ENCODE measurements around the gene YIPF4. TPM values are rescaled to one million over a fixed set of nuclear protein-coding genes. Genes with fewer than 3 reads are reported as not detected.
"Not testable (repeated sequence)": the region's sequence is repeated elsewhere in the genome, so short reads cannot be mapped to it uniquely, and the experiment has no call there.

Gene YIPF4
- total RNA-seq: 16.0 and 17.3 TPM in 2 replicates

DNA sequence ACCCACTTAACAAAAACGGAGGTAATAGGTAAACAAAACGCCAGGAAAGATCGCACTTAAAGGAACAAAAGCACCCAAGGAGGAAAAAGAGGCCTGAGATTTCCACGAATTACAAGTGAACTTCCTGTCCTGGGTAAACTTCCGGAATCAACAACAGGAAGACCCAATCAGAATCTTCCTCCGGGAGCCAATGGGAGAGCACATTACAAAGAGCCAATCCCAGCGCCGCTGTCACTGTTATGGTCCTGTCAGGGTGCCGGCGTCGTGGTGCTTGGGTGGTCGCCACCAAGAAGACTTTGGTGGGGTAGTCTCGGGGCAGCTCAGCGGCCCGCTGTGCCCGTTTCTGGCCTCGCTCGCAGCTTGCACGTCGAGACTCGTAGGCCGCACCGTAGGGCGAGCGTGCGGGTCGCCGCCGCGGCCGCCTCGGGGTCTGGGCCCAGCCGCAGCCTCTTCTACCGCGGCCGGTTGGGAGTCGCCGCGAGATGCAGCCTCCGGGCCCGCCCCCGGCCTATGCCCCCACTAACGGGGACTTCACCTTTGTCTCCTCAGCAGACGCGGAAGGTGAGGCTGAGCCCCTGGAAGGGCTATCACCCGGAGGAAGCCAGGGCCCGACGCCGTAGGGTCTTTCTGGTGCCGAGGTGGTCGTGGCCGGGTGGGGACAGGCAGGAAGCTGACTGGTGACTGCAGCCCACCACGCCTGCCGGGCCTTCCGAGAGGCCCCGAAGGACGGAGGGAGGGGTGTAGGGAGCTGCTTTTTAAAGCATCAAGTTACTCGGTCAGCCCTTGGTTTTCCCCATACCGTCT is at the start of gene YIPF4:
YIPF4 (plus strand) TSS at position 231 of the 804 bp plus-strand sequence; CDS start at position 483, 252 bp downstream.
- peak; percentile 76 for DNase-seq (ENCODE audit: extremely low read depth, low read depth, low spot score)

DNA sequence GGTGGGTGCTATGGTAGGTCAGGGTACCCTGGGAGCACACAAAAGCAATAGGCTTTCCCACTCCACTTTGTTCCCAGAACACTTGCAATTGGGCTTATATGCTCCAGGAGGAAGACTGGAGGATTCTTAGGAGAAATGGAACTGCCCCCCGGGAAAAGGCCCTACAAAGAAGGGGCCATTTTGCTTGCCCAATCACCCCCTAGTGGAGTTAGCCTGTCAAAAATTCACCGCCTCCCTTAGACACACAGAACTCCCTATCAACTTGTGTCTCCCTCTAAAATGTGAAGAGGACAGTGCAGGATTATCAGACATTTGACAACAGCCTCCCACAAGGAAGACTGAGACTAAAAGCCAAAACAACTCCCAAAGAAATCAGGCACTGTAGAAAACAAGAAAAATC is 49.5 kb upstream of the YIPF4 start:
- no peak for DNase-seq (ENCODE audit: extremely low read depth, low read depth, low spot score)

DNA sequence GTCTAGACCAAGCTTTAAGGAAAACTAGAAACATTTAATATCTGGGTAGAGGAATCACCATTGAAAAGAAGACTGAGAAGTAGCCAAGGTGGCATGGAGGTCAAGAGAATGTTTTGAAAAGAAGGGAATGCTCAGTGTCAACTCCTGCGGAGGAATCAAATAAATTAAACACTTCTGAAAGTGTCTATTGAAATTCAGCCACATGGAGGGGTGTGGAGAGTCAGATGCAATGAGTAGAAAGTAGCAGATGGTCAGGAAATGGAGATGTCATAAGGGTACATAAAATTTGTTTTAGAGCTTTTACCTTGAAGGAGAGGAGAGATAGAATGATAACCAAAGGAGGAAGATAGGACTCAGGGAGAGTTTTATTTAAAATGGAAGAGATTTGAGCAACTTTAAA is 48.1 kb upstream of the YIPF4 start:
- DNase-seq (ENCODE audit: extremely low read depth, low read depth, low spot score): no peak

DNA sequence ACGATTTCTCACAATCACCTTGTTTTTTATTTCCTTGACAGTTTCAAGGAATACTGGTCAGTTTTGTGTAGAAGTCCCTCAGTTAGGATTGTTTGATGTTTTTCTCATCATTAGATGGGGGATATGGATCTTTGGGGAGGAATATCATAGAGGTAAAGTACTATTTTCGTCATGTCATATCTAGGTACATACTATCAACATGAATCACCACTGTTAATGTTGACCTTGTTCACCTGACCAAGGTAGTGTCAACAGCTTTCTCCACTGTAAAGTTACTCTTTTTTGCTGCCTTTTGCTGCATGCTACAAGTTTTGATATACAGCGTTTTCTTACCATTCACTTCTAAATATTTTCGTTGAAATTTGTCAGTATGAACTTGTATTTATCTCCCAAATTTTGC is 45.7 kb upstream of the YIPF4 start:
- DNase-seq (ENCODE audit: extremely low read depth, low read depth, low spot score): no peak

DNA sequence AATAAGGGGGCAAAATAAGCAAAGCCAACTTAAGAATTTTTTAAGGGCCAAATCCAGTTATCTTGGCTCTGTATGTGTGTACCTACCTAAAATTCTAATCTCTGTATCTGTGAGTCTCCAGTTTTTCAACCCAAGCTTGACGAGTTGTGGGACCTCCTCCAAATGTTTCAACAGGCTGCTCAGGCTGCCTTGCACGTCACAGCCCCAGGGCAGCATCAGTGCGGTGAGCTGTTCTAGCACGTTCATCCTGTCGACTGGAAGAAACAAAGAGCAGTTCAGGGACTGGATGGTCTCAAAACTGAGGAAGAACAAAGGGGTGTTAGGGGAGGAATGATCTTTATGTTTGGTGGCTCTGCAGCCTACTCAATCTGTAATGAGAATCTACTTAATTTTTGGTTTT is 42.4 kb upstream of the YIPF4 start:
- no peak for DNase-seq (ENCODE audit: extremely low read depth, low read depth, low spot score)

DNA sequence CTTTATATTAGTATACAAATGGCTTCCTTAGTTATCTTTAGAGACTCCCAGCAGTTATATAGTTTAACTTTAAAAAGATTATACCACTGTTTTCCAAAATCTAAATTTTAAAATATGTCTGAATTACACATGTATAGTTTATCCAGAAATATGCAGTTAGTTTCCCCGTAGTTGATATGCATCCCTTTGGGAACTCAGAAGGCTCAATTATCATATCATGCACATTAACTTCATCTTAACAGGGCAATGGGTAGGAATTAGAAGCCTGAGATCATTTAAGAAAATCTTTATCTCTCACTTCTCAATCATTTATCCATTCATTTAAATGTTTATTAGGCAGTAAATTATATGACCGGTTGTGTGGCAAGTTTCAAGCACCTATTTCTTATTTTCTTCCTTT is 40.2 kb upstream of the YIPF4 start:
- no peak for DNase-seq (ENCODE audit: extremely low read depth, low read depth, low spot score)

DNA sequence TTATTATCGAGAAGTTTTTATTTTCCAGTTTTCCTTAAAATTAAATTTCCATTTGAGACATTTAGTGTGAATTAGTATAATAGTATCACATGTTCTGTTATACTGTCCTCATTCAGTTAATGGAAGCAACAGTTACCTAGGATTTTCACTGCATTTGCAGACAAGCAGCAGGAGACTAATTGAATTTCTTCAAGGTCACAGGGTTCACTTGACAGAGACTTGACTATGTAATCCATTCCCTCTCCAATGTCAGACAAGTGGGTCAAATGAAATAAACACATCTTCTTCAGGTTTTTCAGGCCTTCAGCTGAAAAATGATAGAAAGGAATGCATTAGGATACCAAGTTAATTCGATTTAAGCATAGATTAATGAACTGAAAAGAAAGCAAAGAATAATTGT is 39.7 kb upstream of the YIPF4 start:
- DNase-seq (ENCODE audit: extremely low read depth, low read depth, low spot score): no peak

DNA sequence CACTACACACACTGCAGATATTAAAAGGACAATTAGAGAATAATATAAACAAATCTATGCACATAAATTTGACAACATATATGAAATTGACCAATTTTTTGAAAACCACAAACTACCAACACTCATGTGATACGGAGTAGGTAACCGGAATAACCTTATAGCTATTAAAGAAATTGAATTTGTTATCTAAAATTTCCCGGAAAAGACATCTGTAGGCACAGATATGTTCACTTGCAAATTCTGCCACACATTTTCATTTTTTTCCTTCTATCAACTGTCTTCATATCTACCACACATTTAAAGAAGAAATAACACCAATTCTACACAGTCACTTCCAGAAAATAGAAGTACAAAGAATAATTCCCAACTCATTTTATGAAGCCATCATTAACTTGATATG is 35.4 kb upstream of the YIPF4 start:
- DNase-seq (ENCODE audit: extremely low read depth, low read depth, low spot score): no peak

DNA sequence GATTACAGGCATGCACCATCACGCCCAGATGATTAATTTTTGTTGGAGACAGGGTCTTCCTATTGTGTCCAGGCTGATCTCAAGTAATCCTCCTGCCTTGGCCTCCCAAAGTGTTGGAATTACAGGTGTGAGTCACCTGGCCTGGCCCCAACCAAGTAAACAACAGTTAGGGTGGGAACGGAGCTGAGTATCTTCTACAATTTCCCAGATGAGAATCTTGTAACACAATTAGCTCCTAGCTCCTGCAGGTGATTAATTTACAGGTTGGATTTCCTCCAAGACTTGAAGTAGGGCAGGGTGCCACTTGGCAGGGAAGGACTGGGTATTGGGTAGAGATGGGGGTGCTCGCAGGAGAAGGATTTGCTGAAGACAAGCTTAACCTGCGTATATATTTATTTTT is 30.8 kb upstream of the YIPF4 start:
- no peak for DNase-seq (ENCODE audit: extremely low read depth, low read depth, low spot score)

DNA sequence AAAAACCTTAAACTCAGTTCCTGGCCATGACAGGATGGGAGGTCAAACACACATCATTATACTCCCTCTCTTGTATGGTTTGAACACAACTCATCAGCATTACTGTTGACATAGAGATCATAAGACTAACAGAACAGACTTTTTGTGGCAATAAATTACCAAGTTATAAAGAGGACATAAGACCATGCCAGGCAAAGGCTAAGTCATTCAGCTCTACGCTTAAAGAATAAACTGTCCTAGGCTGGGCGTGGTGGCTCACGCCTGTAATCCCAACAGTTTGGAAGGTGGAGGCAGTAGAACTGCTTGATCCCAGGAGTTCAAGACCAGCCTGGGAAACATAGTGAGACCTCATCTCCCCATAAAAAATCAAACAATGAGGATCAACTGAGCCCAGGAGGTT is 29.4 kb upstream of the YIPF4 start:
- no peak for DNase-seq (ENCODE audit: extremely low read depth, low read depth, low spot score)

DNA sequence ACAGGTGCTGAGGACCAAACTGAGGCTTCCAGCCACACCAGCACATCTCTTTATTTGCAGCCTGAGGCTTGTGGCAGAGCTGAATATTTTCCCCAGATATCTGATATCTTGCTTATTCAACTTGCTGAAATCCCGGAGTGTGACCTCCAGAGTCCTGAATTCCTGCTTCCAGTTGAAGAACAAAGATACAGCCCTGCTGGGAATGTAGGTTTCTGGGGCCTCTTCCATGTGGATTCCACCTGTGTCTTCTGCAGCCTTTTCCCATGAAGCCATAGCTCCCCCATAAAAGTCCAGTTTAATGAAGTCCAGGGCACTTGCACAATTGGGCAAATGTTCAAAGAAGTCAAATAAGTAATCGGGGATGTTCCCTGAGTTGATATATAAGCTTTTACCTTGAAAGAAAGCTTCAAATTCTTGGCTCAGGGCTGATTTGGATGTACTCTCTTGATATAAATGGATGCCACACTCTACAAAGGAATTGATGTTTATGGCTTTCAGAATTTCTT is 27.9 kb upstream of the YIPF4 start:
- DNase-seq (ENCODE audit: extremely low read depth, low read depth, low spot score): no peak

DNA sequence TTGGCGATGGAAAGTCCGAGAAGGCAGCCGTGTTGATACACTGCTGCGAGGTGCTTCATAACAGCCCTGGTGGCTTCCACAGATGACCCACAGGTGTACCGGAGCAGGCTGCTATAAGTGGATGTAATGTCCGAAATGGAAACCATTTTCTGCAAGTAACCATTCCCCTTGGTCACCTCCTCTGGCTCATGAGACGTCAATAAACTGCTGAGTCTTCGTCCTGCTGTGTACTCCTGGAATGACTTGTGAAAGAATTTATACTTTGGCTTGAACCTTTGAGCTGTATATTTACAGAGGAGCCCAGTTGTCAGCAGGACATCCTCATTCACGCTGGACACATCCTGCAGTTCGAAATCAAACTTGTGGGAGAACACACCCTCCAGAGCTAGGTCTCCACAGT is 27.4 kb upstream of the YIPF4 start:
- DNase-seq (ENCODE audit: extremely low read depth, low read depth, low spot score): no peak

DNA sequence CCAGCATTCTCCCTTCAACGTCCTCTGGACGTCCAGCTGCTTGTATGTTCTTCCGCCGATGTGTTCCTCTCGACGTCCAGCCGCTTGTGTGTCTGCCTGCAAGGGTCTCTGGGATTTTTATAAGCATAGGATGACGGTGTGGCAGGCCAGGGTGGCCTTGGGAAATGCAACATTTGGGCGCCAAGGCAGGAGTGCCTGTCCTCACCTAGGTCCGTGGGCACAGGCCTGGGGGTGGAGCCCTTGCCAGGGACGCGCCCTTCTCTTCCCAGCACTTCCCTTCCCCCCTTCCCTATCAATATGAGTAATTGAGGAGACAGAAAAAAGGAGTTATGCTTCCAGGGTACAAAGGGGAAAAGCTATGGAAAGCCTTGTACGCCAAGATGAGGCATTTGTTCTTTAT is 19.5 kb upstream of the YIPF4 start:
- no peak for DNase-seq (ENCODE audit: extremely low read depth, low read depth, low spot score)

DNA sequence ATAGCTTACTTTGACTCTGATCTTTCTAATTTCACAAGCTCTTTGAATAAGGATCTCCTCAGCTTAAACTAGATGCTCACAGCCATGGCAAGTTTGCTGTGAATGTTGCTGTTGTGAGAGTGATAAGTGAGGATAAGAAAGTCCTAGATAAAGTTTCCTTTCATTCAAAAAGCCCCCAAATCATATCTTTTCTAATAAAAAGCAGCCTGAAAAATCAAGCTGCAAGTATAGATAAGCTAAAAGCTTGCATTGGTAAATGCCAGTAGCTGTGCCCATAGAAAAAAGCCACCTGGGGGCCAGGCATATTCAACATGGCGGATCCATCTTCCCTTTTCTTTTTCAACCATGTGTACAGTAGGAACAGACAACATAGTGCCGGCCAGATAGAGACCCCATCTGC is 17.3 kb upstream of the YIPF4 start:
- no peak for DNase-seq (ENCODE audit: extremely low read depth, low read depth, low spot score)

DNA sequence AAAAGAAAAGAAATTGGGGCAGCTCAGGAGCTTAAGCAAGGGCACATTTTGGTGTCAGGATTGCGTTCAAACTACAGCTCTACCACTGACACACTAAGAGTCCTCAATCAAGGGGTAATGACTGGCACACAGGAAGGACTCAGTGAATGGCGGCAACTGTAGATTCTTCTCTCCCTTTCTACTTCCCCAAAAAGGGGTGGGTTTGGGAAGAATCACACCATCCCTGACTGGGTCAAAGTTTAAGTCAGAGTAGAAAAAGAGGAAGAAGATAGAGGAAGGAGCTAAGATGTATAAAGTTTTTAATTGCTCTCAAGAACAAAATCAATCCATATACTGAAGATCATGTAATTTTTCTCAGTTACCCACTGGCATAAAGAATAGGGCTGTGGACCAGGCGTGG is 15.6 kb upstream of the YIPF4 start:
- DNase-seq (ENCODE audit: extremely low read depth, low read depth, low spot score): no peak

DNA sequence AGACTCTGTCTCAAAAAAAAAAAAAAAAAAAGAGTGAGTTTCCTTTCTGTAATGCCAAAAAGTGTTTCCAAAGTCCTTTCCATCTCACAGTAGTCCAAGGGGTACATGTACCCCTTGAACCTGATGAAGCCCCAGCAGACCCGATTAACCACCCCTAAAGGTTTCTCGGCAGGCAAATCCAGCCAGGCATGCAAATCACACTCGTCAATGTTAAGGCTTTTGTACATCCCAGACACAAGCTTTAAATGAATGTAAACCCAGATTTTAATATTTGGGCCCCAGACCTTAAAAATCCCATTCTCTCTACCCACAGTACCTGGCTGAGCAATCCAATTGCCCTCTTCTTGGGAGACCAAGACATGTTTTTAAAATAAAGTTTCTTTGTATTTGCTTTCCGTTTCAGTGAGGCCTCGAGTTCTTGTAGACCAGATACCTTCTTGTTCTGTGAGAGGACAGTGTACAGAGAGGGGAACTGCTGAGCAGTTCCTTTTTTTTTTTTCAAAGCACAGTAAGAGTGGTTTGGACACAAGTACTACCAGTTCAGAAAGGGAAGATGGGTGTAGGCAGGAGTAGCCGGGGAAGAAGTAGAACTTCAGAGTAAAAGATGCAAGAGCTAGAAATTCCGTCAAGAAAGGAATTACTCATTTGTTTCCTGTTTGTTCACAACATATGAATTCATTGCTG is 13.1 kb upstream of the YIPF4 start, which contains the start of gene NLRC4:
NLRC4 (minus strand) TSS at position 465 of the 684 bp plus-strand sequence. CDS start 8,111 bp downstream, outside the sequence.
- DNase-seq (ENCODE audit: extremely low read depth, low read depth, low spot score): no peak

DNA sequence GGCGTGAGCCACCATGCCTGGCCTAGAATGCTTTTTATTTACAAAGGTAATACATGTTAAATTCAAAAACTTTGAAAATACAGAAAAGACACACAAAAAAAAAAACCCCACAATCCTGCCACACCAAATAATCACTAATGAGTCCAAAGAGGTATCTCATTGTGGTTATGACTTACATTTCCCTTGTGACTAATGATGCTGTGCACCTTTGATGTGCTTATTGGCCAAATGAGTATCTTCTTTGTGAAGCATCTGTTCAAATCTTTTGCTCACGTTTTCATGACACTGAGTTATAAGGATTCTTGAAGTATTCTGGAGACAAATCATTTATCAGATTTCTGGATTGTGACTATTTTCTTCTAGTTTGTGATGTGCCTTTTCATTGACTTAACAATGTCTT is 6.6 kb upstream of the YIPF4 start:
- no peak for DNase-seq (ENCODE audit: extremely low read depth, low read depth, low spot score)

DNA sequence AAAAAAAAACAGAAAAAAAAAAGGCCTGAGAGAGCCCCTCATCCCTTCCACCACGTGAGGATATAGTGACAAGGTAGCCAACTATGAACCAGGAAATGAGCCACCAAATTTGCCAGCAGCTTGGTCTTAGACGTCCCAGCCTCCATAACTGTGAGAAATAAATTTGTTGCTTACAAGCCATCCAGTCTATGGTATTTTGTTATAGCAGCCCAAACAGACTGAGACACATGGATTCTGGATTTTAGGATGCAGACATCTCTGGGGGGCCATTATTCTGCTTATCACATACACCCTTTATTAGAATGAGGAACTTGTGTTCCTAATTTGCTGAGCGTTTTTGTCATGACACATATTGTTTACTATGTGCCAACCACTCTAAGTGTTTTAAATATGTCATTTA is 5.4 kb upstream of the YIPF4 start:
- no peak for DNase-seq (ENCODE audit: extremely low read depth, low read depth, low spot score)

DNA sequence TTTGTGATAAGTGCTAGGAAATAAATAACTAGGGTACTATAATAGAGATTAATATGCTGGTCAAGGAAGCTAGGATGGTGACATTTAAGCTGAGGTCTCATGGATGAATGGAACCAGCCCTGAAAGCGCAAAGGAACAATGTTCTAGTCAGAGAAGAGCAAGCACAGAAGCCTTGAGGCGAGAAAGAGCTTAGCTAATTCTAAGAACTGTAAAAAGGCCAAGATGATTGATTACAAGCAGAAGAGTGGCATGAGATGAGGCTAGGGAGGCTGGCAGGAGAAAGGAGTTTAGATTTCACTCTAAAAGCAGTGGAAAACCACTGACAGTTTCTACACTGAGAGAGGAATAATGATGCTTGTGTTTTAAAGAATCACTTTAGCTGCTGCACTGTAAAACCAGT is 3.4 kb upstream of the YIPF4 start:
- DNase-seq (ENCODE audit: extremely low read depth, low read depth, low spot score): no peak

DNA sequence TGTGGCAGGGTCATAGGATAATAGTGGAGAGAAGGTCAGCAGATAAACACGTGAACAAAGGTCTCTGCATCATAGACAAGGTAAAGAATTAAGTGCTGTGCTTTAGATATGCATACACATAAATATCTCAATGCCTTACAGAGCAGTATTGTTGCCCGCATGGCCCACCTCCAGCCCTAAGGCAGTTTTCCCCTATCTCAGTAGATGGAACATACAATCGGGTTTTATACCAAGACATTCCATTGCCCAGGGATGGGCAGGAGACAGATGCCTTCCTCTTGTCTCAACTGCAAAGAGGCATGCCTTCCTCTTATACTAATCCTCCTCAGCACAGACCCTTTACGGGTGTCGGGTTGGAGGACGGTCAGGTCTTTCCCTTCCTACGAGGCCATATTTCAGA is 1.9 kb upstream of the YIPF4 start:
- not testable (repeated sequence) for DNase-seq (ENCODE audit: extremely low read depth, low read depth, low spot score)

DNA sequence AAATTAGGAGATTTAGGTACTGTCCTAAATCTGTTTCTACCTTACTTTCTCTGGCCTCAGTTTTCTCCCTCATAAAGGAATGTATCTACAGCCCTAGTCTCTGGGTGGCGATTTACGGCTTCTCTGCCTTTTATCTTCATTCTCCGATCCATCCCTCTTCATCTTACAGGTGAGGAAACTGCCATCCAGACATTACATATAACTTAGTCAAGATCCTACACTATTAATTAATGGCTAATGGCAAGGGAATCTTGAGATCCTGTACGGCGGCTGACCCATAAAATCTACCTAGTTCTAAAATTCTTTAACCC is 386 bp upstream of the YIPF4 start:
- no peak for DNase-seq (ENCODE audit: extremely low read depth, low read depth, low spot score)

DNA sequence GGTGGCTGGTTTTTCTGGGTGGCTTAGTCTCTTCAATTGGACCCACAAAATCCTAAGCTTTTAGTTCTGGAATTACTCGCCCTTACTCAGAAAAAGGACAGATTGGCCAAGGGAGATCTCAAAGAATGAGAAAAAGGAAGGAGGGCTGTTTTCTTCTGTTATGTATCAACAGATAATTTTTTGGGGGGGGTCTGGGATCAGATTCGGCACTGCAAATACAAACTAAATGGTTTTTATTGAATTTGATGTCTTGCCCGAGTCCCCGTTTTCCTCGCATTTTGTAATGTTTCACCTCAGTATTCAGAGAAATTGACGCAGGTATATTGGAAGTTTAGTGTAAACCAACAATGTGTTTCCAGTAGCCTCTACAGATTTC is 762 bp downstream of the YIPF4 start:
- DNase-seq (ENCODE audit: extremely low read depth, low read depth, low spot score): no peak

Data from glomerular endothelial cell (primary cell).